B cell (primary cell): Measurements from ENCODE around the gene RRM2. TPM values are rescaled to one million over a fixed set of nuclear protein-coding genes. Genes with fewer than 3 reads are reported as not detected.

Experiments used
- ATAC-seq: fragments of 200-7000 bp; cut with Tn5 transposase; one replicate; pipeline ENCODE4 v1.10.0; 2021; ENCODE audit warnings: low read depth, mild to moderate bottlenecking, moderate number of reproducible peaks, moderate library complexity
- CTCF ChIA-PET: fragments of 350-600 bp; sonication (Branson Sonifier 250); formaldehyde crosslinking; loops from one replicate; lab custom pipeline; 2021; ENCODE audit warnings: antibody characterized with exemption, inconsistent platforms; lab: Charles Lee
- POLR2A ChIA-PET: fragments of 350-600 bp; sonication (Branson Sonifier 250); formaldehyde crosslinking; loops from one replicate; lab custom pipeline; 2021; ENCODE audit warnings: antibody characterized with exemption; lab: Charles Lee
- DNase-seq: peaks from one replicate; pipeline ENCODE4 v3.0.0; 2013
- H2AFZ ChIP-seq: 2 replicates; pipeline ENCODE4 v1.6.1; 2012; ENCODE audit warnings: mild to moderate bottlenecking, low read depth, low read length; ENCODE audit not compliant: insufficient read depth, poor library complexity, severe bottlenecking
- H3K27ac ChIP-seq, 2 donors: 1 replicate in 1 of 2; 2 replicates in 1 of 2; pipeline ENCODE4 v1.5.1; 2012 to 2013; ENCODE audit warnings: low read length in 2 of 2, mild to moderate bottlenecking in 2 of 2, moderate library complexity in 1 of 2
- H3K27me3 ChIP-seq, 4 experiments: fragments of 200-600 bp in 1 of 4; sonication (generic) in 1 of 4; replicated peaks in 1 of 4; 1 replicate in 2 of 4; 2 replicates in 2 of 4; pipeline versions ENCODE4 v1.6.1 to v1.7.0; 2013 to 2016; ENCODE audit warnings: low read length in 3 of 4, mild to moderate bottlenecking in 2 of 4, mixed read lengths in 1 of 4, moderate library complexity in 1 of 4; ENCODE audit not compliant: insufficient read depth in 4 of 4, control insufficient read depth in 3 of 4; ENCODE audit errors: control extremely low read depth in 1 of 4
- H3K36me3 ChIP-seq, 2 experiments: replicated peaks in 1 of 2; 1 replicate in 1 of 2; 2 replicates in 1 of 2; pipeline versions ENCODE4 v1.6.1 to v1.7.1; 2013; ENCODE audit warnings: low read length in 1 of 2; ENCODE audit not compliant: insufficient read depth in 2 of 2, control insufficient read depth in 1 of 2; ENCODE audit errors: control extremely low read depth in 1 of 2, extremely low read depth in 1 of 2
- H3K4me1 ChIP-seq, 2 donors: fragments of 200-600 bp in 1 of 2; sonication (generic) in 1 of 2; 1 replicate in 1 of 2; 2 replicates in 1 of 2; pipeline versions ENCODE4 v1.5.1 to v1.6.1; 2013 to 2017; ENCODE audit warnings: low read length in 2 of 2; ENCODE audit not compliant: control insufficient read depth in 2 of 2, insufficient read depth in 2 of 2
- H3K4me2 ChIP-seq: replicated peaks from 2 replicates; pipeline ENCODE3; 2012; ENCODE audit warnings: mild to moderate bottlenecking, low read depth, low read length; ENCODE audit not compliant: poor library complexity, severe bottlenecking
- H3K4me3 ChIP-seq, 5 experiments: fragments of 200-600 bp in 1 of 5; sonication (generic) in 1 of 5; 1 replicate in 3 of 5; 2 replicates in 2 of 5; pipeline versions ENCODE4 v1.5.1 to v1.7.0; 2011 to 2016; ENCODE audit warnings: low read length in 4 of 5, mild to moderate bottlenecking in 4 of 5, low read depth in 2 of 5, control low read depth in 1 of 5, moderate library complexity in 1 of 5; ENCODE audit not compliant: insufficient read depth in 1 of 5; ENCODE audit errors: control extremely low read depth in 1 of 5, extremely low read depth in 1 of 5
- H3K79me2 ChIP-seq: fragments of 200-600 bp; sonication (generic); one replicate; pipeline ENCODE4 v1.6.0; 2016; ENCODE audit warnings: low read length; ENCODE audit not compliant: control insufficient read depth, insufficient read depth
- H3K9ac ChIP-seq: fragments of 200-600 bp; sonication (generic); 2 replicates; pipeline ENCODE4 v1.6.1; 2017; ENCODE audit warnings: mild to moderate bottlenecking, low read length, moderate library complexity
- H3K9me3 ChIP-seq, 3 donors: one replicate each; pipeline versions ENCODE4 v1.6.1 to v1.7.1; 2013; ENCODE audit warnings: low read length in 2 of 3; ENCODE audit not compliant: control insufficient read depth in 2 of 3, insufficient read depth in 1 of 3; ENCODE audit errors: control extremely low read depth in 1 of 3
- H4K20me1 ChIP-seq: 2 replicates; pipeline ENCODE4 v1.6.0; 2012; ENCODE audit warnings: mild to moderate bottlenecking, low read length; ENCODE audit not compliant: insufficient read depth, control insufficient read depth, poor library complexity, severe bottlenecking
- H3K27ac Mint-ChIP-seq: one replicate; pipeline ENCODE4 v1.8.0; 2021; ENCODE audit warnings: mixed read lengths
- H3K27me3 Mint-ChIP-seq: one replicate; pipeline ENCODE4 v1.8.0; 2021; ENCODE audit warnings: mixed read lengths
- H3K4me1 Mint-ChIP-seq: one replicate; pipeline ENCODE4 v1.8.0; 2021; ENCODE audit warnings: mixed read lengths
- H3K4me3 Mint-ChIP-seq: one replicate; pipeline ENCODE4 v1.8.0; 2021; ENCODE audit warnings: mixed read lengths
- H3K9me3 Mint-ChIP-seq: one replicate; pipeline ENCODE4 v1.8.0; 2022; ENCODE audit warnings: mixed read lengths; ENCODE audit not compliant: insufficient read depth
- EZH2 ChIP-seq: IDR thresholded peaks from 2 replicates; pipeline ENCODE4 v1.6.1; 2012; ENCODE audit warnings: borderline replicate concordance, low read depth, mild to moderate bottlenecking, moderate library complexity, low read length; ENCODE audit not compliant: insufficient read depth, poor library complexity, severe bottlenecking
- WGBS: methylation state at CpG from one replicate; pipeline ENCODE4 v1.1.5; 2013; ENCODE audit warnings: missing lambda C conversion rate; ENCODE audit not compliant: insufficient coverage; 5-methylcytosine and 5-hydroxymethylcytosine counted together
- intact Hi-C: fragments of 100-400 bp; cut with micrococcal nuclease; formaldehyde crosslinking; loops from one replicate; pipeline ENCODE4 v1.10.0; 2022
- polyA plus RNA-seq: library from polyadenylated mRNA; depleted of rRNA; stranded (reverse); fragments of >200 nt; gene quantifications from 2 replicates; pipeline ENCODE4 v1.2.3, GENCODE V29; 2012
- total RNA-seq, 2 donors: library from RNA; stranded (reverse); fragments of 120-200 nt in 1 of 2; gene quantifications; 1 replicate in 1 of 2; 2 replicates in 1 of 2; pipeline versions ENCODE4 v1.2.3 to v1.2.4, GENCODE V29; 2013 to 2022
- TF ChIP-seq, protein P1 (sequence below): fragments of 200-600 bp; IDR thresholded peaks from one replicate; pipeline ENCODE4 v1.8.0; 2022; ENCODE audit warnings: antibody characterized with exemption, mild to moderate bottlenecking

RRM2 gene
- total and polyA plus RNA-seq, 2 donors (not counting 1 experiment from before 2014, with no cell fraction given): 1.2 to 3.3 TPM

DNA sequence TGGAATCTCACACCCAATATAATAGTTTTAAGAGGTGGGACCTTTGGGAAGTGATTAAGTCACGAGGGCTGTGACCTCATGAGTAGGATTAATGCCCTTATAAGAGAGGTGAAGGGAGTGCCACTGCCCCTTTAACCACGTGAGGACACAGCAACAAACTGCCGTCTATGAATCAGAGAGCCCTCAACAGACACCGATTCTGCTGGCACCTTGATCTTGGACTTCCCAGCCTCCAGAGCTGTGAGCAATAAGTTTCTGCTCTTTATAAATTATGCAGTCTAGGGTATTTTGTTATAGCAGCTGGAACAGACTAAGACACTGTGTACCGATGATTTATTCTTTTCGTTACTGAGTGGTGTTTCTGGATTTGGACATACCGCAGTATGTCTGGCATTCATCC lies 56.2 kb downstream of the RRM2 start:
- Histone ChIP-seq H3K36me3 (no peaks in the 10 kb centered on the region), H3K4me3 (no peak overlapping the region), H2AFZ (no peak overlapping the region), H3K27ac (no peak overlapping the region), H3K79me2 (no peaks in the 10 kb centered on the region), H3K27me3 (no peaks in the 10 kb centered on the region), H3K9ac (no peak overlapping the region), H3K4me2 (no peak overlapping the region), H3K9me3 (peaks cover 0 to 9% (median 3%) of the 10 kb centered on the region in 3 donors), H4K20me1 (no peaks in the 10 kb centered on the region), H3K4me1 (no peaks in the 10 kb centered on the region)
- no peak for DNase-seq
- no peaks in the 10 kb centered on the region for H3K4me1 Mint-ChIP-seq
- ChIA-PET POLR2A (no interaction called here), CTCF (no interaction called here)
- intact Hi-C loops: no loop called here
- H3K4me3 Mint-ChIP-seq: no peak overlapping the region
- WGBS: 97% methylated on average over 3 of the region's 7 CpGs
- TF ChIP-seq EZH2: no peak
- TF ChIP-seq, protein P1, sequence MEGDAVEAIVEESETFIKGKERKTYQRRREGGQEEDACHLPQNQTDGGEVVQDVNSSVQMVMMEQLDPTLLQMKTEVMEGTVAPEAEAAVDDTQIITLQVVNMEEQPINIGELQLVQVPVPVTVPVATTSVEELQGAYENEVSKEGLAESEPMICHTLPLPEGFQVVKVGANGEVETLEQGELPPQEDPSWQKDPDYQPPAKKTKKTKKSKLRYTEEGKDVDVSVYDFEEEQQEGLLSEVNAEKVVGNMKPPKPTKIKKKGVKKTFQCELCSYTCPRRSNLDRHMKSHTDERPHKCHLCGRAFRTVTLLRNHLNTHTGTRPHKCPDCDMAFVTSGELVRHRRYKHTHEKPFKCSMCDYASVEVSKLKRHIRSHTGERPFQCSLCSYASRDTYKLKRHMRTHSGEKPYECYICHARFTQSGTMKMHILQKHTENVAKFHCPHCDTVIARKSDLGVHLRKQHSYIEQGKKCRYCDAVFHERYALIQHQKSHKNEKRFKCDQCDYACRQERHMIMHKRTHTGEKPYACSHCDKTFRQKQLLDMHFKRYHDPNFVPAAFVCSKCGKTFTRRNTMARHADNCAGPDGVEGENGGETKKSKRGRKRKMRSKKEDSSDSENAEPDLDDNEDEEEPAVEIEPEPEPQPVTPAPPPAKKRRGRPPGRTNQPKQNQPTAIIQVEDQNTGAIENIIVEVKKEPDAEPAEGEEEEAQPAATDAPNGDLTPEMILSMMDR: no peak
- no peak for ATAC-seq
- H3K27ac Mint-ChIP-seq: no peak overlapping the region
- H3K27me3 Mint-ChIP-seq: no peaks in the 10 kb centered on the region
- no peaks in the 10 kb centered on the region for H3K9me3 Mint-ChIP-seq

DNA sequence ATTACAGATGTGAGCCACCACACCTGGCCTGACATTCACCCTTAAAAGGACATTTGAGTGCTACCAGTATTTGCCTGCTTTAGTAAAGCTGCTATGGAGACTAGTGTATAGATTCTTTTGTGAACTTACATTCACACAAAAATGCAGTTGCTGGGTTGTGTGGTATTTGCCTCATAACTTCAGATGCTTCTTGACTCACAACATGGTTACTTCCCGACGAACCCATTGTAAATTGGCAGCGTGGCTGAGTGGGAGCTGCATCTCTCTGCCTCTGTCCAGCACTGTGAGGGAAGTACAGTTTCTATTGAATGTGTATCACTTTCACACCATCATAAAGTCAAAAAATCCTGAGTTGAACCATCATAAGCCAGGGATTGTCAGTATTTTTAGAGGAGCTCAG lies 56.9 kb downstream of the RRM2 start:
- CTCF ChIA-PET: no interaction called here
- TF ChIP-seq, protein P1: no peak
- no peak for TF ChIP-seq EZH2
- Mint-ChIP-seq H3K4me3 (no peak overlapping the region), H3K9me3 (no peaks in the 10 kb centered on the region), H3K27me3 (no peaks in the 10 kb centered on the region), H3K27ac (no peak overlapping the region), H3K4me1 (no peaks in the 10 kb centered on the region)
- H3K4me1 ChIP-seq: no peaks in the 10 kb centered on the region
- H3K9me3 ChIP-seq: peaks cover 0 to 9% (median 3%) of the 10 kb centered on the region in 3 donors
- H3K79me2 ChIP-seq: no peaks in the 10 kb centered on the region
- POLR2A ChIA-PET: no interaction called here
- H4K20me1 ChIP-seq: no peaks in the 10 kb centered on the region
- H2AFZ ChIP-seq: no peak overlapping the region
- no peak overlapping the region for H3K4me3 ChIP-seq
- H3K27me3 ChIP-seq: no peaks in the 10 kb centered on the region
- H3K4me2 ChIP-seq: no peak overlapping the region
- no peaks in the 10 kb centered on the region for H3K36me3 ChIP-seq
- H3K27ac ChIP-seq: no peak overlapping the region
- no peak overlapping the region for H3K9ac ChIP-seq
- DNase-seq (no peak), ATAC-seq (no peak)
- intact Hi-C loops: no loop called here
- no CpG with 5 or more reads among the region's 3 CpGs for WGBS
